ENCODE measurements around the gene NEK9.
"Not testable (repeated sequence)": the region's sequence is repeated elsewhere in the genome, so short reads cannot be mapped to it uniquely, and the experiment has no call there.

DNA sequence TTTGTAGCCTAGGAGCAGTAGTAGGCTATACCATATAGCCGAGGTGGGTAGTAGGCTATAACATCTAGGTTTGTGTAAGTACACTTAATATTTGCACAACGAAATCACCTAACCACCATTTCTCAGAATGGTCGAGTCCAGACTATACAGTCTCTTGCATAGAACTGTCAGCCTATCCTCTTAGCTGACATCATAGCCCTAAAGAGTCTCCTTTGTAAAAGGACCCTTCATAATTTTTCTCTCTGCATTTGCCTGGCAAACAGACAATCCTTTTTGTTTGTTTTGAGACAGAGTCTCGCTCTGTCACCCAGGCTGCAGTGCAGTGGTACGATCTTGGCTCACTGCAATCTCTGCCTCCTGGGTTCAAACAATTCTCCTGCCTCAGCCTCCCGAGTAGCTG is 23.8 kb upstream of the NEK9 start:
- TF ChIP-seq, protein P1, sequence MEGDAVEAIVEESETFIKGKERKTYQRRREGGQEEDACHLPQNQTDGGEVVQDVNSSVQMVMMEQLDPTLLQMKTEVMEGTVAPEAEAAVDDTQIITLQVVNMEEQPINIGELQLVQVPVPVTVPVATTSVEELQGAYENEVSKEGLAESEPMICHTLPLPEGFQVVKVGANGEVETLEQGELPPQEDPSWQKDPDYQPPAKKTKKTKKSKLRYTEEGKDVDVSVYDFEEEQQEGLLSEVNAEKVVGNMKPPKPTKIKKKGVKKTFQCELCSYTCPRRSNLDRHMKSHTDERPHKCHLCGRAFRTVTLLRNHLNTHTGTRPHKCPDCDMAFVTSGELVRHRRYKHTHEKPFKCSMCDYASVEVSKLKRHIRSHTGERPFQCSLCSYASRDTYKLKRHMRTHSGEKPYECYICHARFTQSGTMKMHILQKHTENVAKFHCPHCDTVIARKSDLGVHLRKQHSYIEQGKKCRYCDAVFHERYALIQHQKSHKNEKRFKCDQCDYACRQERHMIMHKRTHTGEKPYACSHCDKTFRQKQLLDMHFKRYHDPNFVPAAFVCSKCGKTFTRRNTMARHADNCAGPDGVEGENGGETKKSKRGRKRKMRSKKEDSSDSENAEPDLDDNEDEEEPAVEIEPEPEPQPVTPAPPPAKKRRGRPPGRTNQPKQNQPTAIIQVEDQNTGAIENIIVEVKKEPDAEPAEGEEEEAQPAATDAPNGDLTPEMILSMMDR (IDR thresholded peaks at IDR 0.05), result not testable (repeated sequence)
- TF ChIP-seq POLR2A (IDR thresholded peaks at IDR 0.05), result not testable (repeated sequence)

All from body of pancreas (tissue), 4 donors.